Measurements from ENCODE around the gene SUGCT. TPM values are rescaled to one million over a fixed set of nuclear protein-coding genes. Genes with fewer than 3 reads are reported as not detected.

SUGCT gene
- total RNA-seq, 1 donor from 2014 or later, result 9.8 TPM

DNA sequence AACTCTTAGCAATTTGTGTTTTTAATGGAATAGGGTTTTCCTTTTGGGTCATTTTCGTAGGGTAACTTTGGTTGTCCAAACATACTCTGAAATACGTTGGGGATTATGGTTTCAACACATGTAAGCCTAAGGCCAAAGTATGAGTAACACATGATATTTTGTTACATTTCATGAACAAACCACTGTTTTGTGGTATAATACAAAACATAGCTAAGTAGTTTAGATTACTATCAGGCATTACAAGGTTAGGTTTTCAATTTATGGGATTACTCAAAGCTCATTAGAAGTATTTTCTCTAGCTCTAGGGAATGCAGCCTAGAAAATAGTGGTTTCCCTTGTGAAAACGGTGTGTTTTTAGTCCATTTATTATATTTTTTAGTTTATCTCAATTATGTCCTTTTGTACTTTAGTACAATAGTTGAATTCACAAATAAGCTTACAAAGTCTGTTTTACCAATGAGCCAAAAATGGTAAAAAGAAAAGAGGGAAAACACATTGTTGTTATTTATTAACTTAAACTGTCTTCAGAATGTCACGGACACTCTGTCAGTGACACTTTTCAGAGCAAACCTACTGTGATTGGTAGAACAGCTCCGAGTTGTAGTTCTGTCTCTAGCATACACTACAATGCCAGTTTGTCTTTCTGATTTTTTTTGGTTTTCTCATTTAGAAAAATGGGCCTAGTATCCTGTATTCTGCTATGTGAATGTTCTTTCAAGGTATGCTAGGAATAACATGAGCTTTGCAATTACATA lies 473.7 kb downstream of the SUGCT start:
- intact Hi-C loops (cut with DNase I), result loop anchor here (5.0 kb wide), 1 partner anchor 154 kb away; no protein-coding TSS in a partner anchor
- no peaks in the 10 kb centered on the region for H3K36me3 ChIP-seq
- peaks cover 0 to 8% of the 10 kb centered on the region in 2 donors for H3K4me1 ChIP-seq
- no peak for DNase-seq (ENCODE audit: low spot score in 2 of 2)
- H3K4me3 ChIP-seq, result no peak overlapping the region
- no peak overlapping the region for H3K27ac ChIP-seq
- TF ChIP-seq CTCF (IDR thresholded peaks at IDR 0.05), result no peak
- no peaks in the 10 kb centered on the region for H3K27me3 ChIP-seq
- no peaks in the 10 kb centered on the region for H3K9me3 ChIP-seq

DNA sequence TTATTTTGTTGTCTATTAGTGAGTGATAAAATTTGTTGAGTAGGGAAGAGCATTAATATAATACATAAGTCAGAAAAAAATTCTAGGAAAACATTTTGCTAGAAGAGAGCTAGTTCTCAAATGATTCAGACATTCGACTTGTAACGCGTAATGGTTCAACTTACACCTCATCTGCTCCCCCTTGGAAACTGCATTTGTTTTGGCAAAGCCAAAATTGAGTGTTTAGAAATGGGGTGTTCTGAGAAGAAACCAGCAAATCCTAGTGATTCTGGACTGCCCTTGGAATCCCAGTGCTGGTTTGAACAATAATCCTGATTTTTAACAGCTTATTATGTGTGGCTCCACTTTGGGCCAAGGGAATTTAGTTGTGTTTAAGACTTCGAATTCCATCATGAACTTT lies 475.7 kb downstream of the SUGCT start:
- Histone ChIP-seq H3K27me3 (no peaks in the 10 kb centered on the region), H3K9me3 (no peaks in the 10 kb centered on the region), H3K36me3 (no peaks in the 10 kb centered on the region), H3K4me3 (no peak overlapping the region), H3K27ac (no peak overlapping the region), H3K4me1 (peaks cover 0 to 7% of the 10 kb centered on the region in 2 donors)
- no peak for TF ChIP-seq CTCF (IDR thresholded peaks at IDR 0.05)
- intact Hi-C loops (cut with DNase I), result no loop called here
- no peak for DNase-seq (ENCODE audit: low spot score in 2 of 2)

DNA sequence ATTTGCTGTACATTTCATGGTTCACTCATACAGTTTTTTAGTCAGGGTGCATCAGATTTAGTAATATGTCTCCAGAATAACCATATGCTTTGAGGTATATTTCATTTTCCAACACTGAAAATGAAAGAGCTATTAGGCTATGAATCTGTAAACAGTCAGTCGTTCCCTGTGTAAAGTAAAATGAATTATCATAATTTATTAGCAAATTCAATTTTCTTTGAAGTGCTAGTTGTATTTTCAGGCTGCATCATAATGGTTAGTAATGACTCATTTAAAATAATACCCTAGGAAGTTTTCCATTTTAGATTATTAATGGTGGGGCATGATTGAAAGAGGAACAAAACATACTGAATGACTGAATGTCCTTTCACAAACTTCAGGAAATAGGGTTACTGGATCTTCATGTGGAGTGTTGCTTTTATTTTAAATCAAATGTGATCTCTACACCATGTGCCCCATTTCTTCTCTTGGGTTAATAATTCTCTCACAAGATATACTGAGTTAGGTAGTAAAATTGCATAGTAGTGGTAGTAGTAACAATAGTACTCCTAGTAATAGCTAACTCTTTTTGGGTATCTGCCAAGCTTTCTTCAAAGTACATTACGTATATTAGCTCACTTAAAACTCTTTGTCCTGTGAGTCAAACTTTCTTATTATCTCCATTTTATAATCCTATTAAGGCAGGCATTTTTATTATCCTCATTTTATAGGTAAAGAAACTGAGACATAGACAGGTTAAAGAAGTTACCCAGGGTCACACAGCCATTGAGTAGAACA lies 476.5 kb downstream of the SUGCT start:
- DNase-seq (ENCODE audit: low spot score in 2 of 2), result no peak
- Histone ChIP-seq H3K4me3 (no peak overlapping the region), H3K36me3 (no peaks in the 10 kb centered on the region), H3K4me1 (no peaks in the 10 kb centered on the region), H3K9me3 (no peaks in the 10 kb centered on the region), H3K27ac (no peak overlapping the region), H3K27me3 (no peaks in the 10 kb centered on the region)
- TF ChIP-seq CTCF (IDR thresholded peaks at IDR 0.05), result no peak
- intact Hi-C loops (cut with DNase I), result no loop called here

DNA sequence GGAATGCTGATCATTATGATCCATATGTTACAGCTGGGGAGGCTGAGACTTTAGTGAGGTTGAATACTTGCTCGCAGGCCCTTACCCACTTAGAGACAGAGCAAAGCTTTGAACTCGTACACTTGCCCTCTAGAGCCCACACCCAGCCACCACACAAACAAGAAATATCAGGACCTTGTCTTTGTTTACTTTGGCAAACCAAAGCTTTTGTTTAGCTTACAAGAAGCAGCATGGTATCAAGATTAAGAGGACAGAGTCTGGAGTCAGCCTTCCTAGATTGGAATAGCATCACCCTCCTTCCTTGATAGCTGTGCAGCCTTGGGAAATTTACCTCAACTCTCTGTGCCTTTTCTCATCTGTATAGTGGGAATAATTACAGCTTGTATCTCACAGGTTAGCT lies 477.5 kb downstream of the SUGCT start:
- no peak for TF ChIP-seq CTCF (IDR thresholded peaks at IDR 0.05)
- no peak overlapping the region for H3K27ac ChIP-seq
- no peaks in the 10 kb centered on the region for H3K4me1 ChIP-seq
- H3K4me3 ChIP-seq, result no peak overlapping the region
- H3K36me3 ChIP-seq, result no peaks in the 10 kb centered on the region
- no peaks in the 10 kb centered on the region for H3K27me3 ChIP-seq
- no peaks in the 10 kb centered on the region for H3K9me3 ChIP-seq
- no peak for DNase-seq (ENCODE audit: low spot score in 2 of 2)
- intact Hi-C loops (cut with DNase I), result no loop called here

DNA sequence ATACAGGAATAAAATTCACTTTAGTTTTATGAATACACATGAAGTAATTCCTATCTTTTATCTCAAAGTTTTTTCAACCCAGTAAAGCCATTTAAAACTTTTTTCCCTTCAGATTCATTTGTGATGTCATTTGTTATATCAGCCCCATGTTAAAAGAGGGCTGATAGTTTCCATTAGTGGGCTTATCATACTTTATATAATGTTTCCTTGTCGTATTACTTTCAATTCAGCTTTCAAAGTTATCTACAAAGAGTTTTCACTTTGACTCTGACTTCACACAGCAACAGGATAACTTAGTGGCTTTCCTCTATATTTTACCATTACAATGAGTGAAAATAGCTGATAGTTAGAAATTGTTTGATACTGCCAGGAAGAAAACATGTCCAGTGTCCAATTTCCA lies 484.8 kb downstream of the SUGCT start:
- no peaks in the 10 kb centered on the region for H3K4me1 ChIP-seq
- DNase-seq (ENCODE audit: low spot score in 2 of 2), result no peak
- no peaks in the 10 kb centered on the region for H3K27me3 ChIP-seq
- H3K36me3 ChIP-seq, result no peaks in the 10 kb centered on the region
- intact Hi-C loops (cut with DNase I), result no loop called here
- no peak overlapping the region for H3K4me3 ChIP-seq
- H3K9me3 ChIP-seq, result no peaks in the 10 kb centered on the region
- TF ChIP-seq CTCF (IDR thresholded peaks at IDR 0.05), result no peak
- H3K27ac ChIP-seq, result no peak overlapping the region
